Iris pigment epithelial cell (primary cell): ENCODE data around the gene KRT26.
"Not testable (repeated sequence)": the region's sequence is repeated elsewhere in the genome, so short reads cannot be mapped to it uniquely, and the experiment has no call there.

ENCODE experiments used
- DNase-seq: peaks from one replicate; pipeline ENCODE4 v3.0.0-alpha.2; 2011; ENCODE audit warnings: low read depth

KRT26 gene

DNA sequence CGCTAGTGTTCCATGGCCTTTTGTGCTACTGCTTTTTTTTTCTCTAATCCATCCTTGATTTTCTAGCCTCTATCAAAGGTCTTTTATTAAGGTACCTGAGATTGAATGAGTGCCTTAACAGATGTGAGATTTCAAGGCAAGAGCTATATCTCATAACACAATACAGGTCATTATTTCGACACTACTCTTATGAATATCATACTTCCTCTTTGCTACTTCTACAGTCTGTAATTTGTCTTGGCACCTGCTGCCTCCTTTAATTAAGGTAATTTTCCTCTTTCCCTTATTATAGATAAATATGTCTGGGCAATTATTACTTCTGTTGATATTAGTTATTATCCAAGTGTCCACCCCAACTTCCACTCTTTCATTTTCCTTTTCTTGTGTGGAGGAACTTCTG lies 22.5 kb upstream of the KRT26 start:
- DNase-seq = no peak

DNA sequence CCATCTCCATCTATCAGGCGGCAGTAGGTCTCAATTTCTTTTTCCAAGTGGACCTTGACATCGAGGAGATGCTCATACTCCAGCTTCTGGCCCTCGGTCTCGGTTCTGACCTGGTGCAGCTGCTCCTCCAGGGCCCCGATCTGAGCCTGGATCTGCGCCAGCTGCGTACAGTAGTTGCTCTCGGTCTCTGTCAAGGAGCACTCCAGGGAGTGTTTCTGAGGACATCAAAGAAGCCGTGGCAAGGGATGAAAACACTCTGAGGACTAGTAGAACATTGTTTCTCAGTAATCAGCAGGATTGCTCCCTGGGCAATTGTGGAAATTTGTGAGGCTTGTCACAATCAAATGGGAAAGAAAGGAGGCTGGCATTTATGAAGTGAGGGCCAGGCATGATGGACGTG lies 21.8 kb upstream of the KRT26 start:
- DNase-seq = no peak

DNA sequence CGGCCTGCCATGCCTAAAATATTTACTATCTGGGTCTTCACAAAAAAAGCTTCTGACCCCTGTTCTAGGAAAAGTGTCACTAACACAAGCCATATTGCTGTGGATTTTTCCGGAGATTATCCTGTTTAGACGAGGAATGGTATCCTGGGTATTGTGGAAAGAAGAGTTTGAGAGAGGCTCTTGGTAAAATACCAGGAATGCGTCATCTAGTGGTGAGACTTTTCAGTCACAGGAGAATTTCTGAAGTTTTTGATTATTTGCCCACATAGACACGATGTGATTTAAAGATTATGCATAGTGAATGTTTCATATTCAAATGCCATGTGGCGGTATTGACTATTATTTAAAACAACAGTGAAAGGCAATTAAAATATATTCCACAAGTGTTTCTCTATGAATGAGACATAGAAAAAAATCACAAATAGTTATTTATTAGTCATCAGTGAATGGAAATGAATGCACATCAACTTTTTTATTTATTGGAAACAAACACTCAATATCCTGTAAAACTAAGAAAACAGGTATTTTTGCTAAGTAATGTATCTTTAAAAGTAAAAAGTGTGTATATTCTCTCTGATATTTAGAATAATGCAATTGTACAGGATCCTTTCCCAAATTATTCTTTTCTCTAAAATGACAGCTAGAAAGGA lies 19.9 kb upstream of the KRT26 start:
- DNase-seq = peak; percentile 45

DNA sequence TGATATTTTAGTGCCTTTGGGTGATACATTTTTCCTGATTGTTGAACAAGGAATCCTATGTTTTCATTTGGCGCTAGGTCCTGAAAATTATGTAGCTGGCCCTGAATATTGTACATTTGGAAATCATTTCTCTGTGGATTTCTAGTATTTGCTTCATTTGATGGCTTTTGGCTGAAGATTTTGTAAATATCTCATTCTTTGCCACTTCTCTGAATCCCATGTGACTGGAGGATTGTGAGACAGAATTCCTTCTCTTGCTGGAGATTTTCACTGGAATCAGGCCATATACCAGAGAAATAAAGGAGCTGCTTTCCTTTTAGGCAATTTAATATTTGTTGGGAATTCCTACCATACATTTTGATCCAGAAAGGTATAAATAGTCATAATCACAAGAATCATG lies 19.1 kb upstream of the KRT26 start:
- no peak for DNase-seq

DNA sequence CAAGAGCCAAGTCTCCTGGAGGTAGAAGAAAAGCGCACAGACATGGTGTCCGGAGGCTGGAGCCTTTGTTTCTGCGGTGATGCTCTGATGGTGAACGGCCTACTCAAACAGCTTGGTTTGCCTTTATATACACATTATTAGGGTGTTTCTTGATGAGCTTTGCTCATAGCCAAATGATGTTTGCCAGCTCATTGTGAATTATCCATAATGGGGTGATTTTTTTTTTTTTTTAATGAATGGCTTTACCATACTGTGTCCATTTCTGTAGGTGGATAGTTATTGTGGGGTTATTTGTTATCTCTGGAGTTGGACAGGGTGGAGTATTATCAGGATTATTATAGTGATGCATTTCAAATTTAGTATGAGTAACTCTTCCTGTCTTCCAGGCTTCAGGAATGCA lies 10.4 kb upstream of the KRT26 start, which contains the start of gene KRT27:
Gene KRT27 (minus strand): TSS at position 101 of the 400 bp plus-strand sequence. CDS start 57 bp downstream, at position 44.
- no peak for DNase-seq

DNA sequence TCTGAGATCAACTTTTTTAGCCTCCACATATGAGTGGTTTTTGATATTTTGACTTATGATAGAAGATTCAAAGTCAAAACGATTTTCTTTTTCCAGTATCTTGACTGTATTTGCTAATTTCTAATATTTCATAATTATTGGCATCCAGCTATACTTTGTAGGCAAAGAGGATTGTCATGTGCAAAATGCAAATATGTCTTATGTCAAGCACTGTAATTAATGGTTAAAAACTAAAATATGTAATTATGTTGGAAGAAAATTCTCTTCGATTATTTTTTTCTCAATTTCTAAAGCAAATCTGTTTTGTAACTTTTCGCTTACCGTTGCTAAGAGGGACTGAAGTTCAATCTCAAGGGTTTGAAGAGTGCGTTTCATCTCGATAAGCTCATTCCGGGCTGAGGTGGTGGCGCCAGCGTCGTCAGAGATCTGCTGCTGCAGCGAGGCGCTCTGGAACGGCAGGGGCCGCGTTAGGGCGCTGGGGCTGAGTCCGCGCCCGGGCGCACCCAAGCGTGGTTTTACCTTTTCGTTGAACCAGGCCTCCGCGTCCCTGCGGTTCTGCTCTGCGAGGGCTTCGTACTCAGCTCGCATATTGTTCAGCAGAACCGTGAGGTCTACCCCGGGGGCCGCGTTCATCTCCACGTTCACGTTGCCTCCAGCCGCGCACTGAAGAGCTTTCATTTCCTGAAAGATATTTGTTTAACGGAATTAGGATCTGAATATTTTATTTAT lies 7.3 kb upstream of the KRT26 start:
- DNase-seq = no peak

DNA sequence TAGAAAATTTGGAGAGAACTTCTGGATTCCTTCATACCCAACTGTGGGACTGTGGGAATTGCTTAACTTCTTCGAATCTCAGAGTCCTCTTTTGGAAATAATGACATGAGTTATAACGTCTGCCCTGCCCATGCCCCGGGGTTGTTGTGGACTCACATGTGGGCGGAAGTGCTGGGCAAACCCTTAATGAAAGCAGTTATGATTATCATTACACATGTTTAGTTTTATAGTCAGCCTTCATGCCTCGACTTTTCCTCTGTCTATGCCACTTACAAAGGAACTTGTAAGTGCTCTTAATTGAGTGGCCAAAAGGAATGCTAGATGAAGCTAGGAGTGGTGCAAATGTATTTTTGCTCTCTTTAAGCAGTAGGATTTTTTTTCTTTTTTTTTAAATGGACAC lies 6.5 kb upstream of the KRT26 start:
- no peak for DNase-seq

DNA sequence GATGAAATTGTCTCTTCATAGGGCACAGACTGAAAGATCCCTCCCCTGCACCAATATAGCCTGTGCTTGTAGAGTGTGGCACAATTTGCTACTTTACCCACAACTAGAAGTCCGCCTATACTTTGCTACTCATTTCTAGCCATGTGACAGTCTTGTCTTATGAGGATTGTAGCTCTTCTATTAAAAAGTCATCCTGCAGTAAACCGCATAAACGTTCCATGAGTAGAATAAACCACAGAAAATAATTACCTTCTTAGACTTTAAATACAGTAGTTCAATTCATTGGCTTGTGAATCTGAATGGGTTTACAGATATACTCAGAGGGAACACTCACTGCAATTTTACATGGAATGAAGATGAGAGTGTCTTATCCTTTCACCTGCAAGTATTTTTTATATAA lies 6.0 kb upstream of the KRT26 start:
- no peak for DNase-seq

DNA sequence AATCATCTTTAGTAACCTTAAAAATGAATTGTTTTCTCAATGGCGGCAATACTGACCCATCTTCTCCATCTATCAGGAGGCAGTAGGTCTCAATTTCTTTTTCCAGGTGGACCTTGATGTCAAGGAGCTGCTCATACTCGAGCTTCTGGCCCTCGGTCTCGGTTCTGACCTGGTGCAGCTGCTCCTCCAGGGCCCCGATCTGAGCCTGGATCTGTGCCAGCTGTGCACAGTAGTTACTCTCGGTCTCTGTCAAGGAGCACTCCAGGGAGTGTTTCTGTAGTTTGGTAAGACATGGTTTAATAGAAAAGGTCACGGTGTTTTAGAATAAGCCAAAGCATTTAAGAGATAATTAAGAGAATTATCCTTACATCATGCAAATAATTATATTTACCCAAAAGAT lies 5.5 kb upstream of the KRT26 start:
- no peak for DNase-seq

DNA sequence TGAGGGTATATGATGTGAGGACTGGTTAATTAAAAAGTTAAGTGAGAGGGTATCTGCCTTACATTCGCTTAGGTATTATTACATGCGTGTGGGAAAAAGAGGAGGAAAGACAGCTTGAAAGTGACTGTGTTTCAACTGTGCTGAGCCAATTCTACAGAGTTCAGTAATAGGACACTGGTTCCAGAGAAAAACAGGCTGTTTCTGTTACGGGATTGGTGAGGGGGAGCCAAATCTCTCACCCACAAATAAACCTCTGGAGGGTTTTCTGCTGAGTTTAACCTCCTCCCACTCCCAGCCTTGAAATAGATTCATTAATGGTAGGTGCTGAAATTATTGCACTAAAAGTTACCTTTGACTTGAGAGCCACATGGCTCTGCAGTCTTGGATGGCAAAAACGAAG lies 3.9 kb upstream of the KRT26 start:
- DNase-seq = no peak

DNA sequence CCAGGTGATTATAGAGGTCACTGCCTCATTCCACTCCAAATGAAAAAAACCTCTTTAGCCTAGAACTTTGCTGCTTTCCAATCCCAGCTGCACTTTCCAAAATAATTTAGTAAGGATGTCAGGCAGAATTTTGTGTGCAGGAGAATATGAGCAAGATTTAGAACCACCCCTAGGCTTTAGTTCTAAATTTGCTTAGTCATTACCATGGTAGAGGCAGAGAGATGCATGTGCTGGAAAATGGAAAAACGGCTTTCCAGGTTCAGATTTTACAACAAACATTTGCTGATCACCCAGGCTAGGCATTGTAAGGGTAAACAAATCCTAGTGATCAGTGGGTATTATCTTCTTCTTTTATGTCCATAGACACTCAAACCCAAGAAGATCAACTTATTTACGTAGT lies 6.3 kb downstream of the KRT26 start:
- no peak for DNase-seq

DNA sequence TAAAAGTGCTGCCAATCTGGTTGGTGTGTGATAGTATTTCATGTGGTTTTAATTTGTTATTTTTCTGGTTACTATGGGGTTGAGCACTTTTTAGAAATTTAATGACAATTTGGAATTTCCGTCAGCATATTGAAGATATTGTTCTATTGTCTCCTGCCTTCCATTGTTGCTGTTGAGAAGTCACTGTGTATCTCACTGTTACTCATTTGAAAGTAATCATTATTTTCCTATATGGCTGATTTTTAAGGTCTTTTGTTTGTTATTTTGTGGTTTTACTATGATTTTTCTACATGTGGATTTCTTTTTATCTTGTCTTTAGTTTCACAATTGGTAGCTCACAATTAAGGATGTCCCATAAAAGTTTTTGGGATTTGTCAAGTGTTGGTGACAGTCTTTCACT lies 8.2 kb downstream of the KRT26 start:
- DNase-seq = no peak

DNA sequence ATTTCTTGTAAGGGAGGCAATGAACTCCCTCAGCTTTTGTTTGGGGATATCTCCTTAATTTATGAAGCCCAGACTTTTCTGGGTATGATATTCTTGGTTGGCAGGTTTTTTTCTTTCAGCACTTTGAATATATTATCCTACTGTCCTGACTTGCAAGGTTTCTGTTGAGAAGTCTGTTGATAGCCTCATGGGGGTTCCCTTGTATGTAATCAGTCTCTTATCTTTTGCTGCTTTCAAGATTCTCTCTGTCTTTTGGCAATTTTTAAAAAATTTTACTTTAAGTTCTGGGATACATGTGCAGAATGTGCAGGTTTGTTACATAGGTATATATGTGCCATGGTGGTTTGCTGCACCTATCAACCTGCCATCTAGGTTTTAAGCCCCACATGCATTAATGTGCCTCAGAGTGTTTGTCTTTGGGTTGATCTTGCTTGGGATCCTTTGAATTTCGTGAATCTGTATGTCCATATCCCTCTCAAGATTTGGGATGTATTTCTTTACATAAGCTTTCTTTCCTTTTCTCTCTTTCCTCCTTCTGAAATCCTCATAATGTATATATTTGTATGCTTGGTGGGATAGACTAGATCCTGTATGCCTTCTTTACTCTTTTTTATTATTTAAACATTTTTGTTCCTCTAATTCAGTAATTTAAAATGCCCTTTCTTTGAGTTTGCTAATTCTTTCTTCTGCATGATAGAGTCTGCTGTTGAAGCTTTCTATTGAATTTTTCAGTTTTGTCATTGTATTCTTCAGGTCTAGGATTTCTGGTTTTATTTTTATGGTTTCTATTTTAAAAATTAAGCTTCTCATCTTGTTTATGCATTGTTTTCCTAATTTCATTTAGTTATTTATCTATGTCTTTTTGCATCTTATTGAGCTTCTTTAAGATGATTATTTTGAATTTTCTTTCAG lies 11.6 kb downstream of the KRT26 start:
- DNase-seq = no peak

DNA sequence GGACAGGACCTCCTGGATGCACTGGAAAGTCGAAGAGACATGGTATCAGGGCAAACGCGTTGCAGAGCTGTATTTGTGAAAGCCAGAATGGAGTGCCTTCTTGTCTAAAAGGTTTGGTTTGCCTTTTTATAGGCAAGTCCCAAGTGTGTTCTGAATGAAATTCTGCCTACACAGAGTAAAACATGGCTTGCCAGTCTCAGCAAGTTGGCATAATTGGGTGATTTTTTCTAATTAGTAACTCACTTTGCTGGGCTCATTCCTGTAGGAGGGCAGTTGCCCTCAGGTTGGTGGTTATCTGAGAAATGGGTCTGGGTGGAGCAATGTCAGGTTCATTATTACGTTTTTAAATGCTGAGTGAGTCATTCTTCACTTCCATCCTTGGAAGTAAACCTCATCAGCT lies 16.8 kb downstream of the KRT26 start, which contains the start of gene KRT25:
Gene KRT25 (minus strand): TSS at position 101 of the 400 bp plus-strand sequence. CDS start 60 bp downstream, at position 41.
- DNase-seq = no peak

DNA sequence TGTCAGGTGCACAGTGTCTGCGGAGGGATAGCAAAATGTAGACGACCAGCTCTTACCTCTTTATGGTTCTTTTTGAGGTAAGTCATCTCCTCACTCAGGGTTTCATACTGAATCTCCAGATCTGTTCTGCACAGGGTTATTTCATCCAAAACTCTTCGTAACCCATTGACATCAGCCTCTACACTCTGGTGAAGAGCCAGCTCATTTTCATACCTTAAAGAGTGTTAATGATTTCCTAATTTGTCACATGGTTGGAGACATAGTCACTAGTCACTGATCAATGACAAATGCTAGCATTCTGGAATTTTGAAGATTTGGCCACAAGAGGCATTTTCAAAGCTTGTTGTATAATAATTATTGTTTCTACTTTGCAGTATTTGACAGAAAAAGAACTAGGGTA lies 18.2 kb downstream of the KRT26 start:
- DNase-seq = no peak

DNA sequence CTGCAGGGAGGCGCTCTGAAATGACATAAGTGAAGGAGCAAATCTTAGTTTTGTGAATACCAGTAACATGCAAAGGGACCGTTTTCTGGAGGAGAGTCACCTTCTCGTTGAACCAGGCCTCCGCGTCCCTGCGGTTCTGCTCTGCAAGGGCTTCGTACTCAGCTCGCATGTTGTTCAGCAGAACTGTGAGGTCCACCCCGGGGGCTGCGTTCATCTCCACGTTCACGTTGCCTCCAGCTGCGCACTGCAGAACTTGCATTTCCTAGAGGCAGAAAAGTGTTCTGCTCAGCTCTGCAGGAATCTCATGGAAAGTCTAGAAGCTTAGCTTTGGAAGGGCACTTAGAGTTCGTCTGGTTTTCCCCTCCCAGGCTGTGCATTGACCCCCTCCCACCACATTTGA lies 20.9 kb downstream of the KRT26 start:
- DNase-seq = no peak

DNA sequence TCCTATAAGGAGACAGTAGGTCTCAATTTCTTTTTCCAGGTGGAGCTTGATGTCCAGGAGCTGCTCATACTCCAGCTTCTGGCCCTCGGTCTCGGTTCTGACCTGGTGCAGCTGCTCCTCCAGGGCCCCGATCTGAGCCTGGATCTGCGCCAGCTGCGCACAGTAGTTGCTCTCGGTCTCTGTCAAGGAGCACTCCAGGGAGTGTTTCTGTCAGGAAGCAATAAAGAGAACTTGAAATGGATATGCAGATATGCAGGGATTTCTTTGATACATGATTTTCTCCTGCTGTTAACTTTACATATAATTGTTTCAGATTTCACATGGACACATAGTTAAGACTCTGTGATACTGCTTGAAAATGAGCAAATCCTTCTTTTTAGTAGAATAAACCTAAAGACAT lies 21.6 kb downstream of the KRT26 start:
- DNase-seq = no peak

DNA sequence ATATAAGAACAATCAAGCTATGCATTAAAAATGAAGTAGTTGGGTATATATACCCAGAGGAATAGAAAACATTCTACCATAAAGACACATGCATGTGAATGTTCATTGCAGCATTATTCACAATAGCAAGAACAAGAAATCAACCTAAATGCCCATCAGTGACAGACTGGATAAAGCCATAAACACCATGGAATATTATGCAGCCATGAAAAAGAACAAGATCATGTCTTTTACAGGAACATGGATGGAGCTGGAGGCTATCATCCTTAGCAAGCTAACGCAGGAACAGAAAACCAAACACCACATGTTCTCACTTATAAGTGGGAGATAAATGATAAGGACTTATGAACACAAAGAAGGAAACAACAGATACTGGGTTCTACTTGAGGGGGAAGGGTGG lies 23.3 kb downstream of the KRT26 start:
- not testable (repeated sequence) for DNase-seq

DNA sequence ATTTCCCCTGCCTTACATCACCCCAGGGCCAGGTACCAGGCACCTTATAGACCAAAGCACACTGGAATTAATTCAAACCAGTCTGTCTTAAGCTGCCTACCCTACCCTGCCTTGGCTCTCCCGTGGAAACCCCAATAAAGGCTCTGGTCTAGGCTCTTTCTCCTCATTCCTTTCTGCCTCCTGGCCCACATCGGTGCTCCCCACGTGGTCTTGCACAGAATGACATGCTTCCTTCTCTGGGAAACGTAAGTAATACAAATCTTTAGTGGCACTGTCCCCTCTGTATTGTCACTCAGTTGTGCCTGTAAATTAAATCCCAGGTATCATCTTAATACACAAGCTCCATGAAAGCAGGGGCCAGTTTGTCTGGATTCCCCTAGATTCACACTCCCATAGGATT lies 33.4 kb downstream of the KRT26 start:
- no peak for DNase-seq

DNA sequence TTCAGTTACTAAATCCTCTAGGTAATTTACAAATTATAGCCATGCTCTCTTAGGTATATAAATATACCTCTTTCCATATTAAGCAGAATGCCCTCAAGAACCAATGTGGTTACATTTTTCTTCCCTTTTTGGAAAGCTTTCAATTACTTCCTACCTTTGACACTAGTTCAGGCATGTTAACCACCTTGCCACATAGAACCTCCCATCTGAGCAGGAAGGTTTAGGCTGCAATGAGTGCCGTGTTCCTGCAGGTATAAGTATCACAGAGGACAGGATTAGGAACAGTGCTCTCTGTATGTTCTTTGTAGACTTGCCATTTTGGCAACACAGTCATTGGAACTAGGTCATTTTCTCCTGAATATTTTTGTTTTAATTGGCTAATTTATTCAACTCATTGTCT lies 37.0 kb downstream of the KRT26 start:
- no peak for DNase-seq

DNA sequence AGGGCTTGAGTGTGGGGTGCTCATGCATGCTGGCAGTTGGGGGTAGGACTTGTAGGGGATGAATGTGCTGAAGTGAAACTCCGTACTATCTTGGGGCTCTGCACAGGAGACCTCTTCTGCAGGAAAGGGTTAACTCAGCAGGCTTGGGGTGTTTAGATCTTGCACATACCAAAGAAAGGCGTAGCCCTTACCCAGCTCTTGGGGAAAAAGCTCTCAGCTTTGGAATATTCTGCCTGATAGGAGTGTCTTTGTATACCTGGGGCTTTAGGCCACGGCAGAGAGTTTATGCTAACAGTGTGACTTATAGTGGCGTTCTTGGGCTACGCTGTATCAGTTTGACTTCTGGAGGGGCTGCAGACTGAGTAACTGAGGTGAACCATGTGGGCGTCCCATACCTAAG lies 38.0 kb downstream of the KRT26 start:
- DNase-seq = no peak

DNA sequence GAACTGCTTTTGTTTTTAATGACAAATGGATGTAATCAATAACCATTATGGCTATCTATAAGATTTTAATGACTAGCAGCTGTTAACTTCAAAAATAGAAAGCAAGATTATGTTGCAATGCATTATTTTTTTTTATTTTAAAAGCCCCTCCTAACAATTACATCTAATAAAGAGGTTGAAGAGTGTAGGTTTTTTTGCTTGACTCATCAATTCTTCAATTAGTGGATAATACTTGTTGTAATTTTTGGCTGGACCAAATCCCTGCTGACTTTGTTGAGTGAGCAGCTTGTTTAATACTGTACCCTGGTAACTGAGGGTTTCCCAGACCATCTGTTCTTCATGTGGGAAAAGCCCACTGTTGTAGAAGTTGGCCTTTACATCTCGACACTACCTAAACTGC lies 41.0 kb downstream of the KRT26 start:
- DNase-seq = no peak
